Fibroblast of mammary gland (primary cell): ENCODE results near the gene DISP3.

ENCODE experiments used
- DNase-seq: peaks from one replicate; pipeline ENCODE4 v3.0.0-alpha.2; 2010; ENCODE audit warnings: low read depth
- H3K4me3 ChIP-seq: 2 replicates; pipeline ENCODE4 v1.5.1; 2011; ENCODE audit warnings: low read depth, mild to moderate bottlenecking, low read length, moderate library complexity; ENCODE audit not compliant: control insufficient read depth
- CTCF ChIP-seq: conservative IDR thresholded peaks from 2 replicates; pipeline ENCODE4 v1.5.1; 2011; ENCODE audit warnings: low read depth, low read length, inconsistent platforms; ENCODE audit not compliant: control insufficient read depth, insufficient read depth

DISP3 gene

GRCh38 chr1:11447903-11448302 is 31.1 kb upstream of the DISP3 start:
- DNase-seq, result no peak
- no peak overlapping the region for H3K4me3 ChIP-seq
- TF ChIP-seq CTCF, result no peak

DNA sequence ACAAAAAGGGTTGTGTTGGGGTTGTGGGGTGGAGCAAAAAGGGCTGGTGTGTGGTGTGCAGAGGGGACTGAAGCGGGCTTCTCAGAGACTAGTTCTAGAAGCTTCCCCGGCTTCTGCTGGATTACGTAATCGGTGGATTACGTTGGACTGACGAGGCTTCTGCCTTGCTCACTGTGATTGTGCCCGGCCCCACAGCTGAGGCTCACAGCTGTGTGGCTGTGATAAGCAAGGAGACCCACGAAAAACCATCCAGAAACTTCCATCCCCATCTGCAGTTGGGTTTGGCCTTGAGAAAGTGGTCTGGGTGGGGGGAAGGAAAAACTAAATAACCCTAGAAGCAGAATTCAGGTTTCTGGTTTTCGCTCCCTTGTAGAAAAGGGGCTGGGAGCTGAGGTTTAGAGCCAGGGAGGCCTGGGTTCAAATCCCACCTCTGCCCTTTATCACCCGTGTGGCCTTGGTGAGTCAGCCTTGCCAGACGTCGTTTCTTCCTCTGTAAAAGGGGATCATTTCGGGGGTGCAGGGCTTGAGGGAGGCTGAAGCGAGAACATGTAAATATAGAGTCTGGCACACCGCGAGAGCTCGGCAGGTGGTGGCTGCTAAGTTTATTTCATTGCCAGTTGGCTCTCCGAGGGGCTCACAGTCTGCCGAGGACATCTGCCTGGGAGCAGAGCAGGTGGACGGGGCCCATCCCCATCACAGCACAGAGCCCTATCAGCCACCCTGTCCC is 30.4 kb upstream of the DISP3 start:
- no peak for TF ChIP-seq CTCF
- H3K4me3 ChIP-seq, result no peak overlapping the region
- DNase-seq, result peak; percentile 4

DNA sequence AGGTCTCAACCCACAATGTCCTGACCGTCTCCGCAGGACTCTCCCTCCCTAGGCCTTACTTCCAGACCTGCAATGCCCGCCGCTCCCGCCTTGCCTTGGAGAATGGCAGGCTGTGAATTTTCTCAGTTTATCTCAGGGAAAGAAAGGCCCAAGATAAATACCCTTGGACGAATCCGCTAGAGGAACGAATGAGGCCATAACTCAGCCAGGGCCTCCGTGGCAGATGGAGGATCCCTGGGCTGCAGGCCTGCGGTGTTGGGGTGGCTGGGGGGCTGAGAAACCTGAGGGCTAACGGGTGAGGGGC is 29.9 kb upstream of the DISP3 start:
- no peak for TF ChIP-seq CTCF
- no peak for DNase-seq
- no peak overlapping the region for H3K4me3 ChIP-seq

DNA sequence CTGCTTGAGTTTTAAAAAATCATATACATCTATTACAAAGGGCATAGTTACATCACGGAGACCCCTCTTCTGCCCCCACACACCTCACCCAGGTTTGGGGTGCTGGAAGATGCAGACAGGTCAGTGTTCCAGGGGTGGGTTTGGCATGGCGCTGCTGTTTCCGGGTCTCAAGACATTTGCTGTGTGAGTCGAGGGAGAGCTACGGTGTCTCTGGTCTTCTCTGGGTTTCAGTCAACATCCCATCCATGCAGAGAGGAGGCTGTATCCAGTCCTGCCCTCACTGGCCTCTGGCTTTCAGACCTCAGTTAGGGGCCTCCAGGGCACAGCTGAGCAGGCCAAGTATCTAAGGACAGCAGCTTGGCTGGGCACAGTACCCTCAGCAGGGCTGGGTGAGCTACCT is 28.6 kb upstream of the DISP3 start:
- DNase-seq, result no peak
- TF ChIP-seq CTCF, result no peak
- H3K4me3 ChIP-seq, result no peak overlapping the region

GRCh38 chr1:11453742-11454491 is 25.0 kb upstream of the DISP3 start:
- H3K4me3 ChIP-seq, result no peak overlapping the region
- no peak for TF ChIP-seq CTCF
- DNase-seq, result no peak

- no peak for DNase-seq
- no peak for TF ChIP-seq CTCF
- H3K4me3 ChIP-seq, result no peak overlapping the region
These were observed 22.9 kb upstream of the DISP3 start for GRCh38 chr1:11455967-11456570.
